Testis (tissue), 2 donors: ENCODE results near the gene NME7.

Experiments used
- POLR2A ChIP-seq: fragments of 450-650 bp; IDR thresholded peaks from one replicate; pipeline ENCODE4 v1.6.1; 2017; ENCODE audit warnings: antibody characterized with exemption, mild to moderate bottlenecking, moderate library complexity
- TF ChIP-seq, protein P1 (sequence below), 3 experiments: fragments of 450-650 bp in 2 of 3; fragments of 200-600 bp in 1 of 3; sonication (generic) in 1 of 3; IDR thresholded peaks; one replicate each; pipeline ENCODE4 v1.5.1; 2016 to 2019; ENCODE audit warnings: antibody characterized with exemption in 3 of 3, mild to moderate bottlenecking in 2 of 3, moderate library complexity in 1 of 3

DNA sequence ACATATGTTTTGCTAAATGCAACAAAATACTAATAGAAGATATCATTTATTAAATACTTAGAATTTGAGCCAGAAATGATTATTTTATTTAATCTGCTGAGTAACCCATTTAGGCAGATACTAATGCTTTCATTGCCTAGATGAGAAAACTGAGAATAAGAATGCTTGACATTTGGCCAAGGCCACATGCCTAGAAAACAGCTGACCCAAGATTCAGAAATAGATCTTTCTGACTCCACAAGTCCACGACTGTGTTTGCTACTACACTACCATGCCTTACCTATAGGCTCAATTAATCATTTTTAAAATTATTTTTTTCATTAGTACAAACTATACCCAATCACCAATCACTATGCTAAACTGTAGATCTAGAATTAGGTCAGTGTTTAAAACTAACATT, 131.5 kb downstream of the NME7 start:
- TF ChIP-seq, protein P1, sequence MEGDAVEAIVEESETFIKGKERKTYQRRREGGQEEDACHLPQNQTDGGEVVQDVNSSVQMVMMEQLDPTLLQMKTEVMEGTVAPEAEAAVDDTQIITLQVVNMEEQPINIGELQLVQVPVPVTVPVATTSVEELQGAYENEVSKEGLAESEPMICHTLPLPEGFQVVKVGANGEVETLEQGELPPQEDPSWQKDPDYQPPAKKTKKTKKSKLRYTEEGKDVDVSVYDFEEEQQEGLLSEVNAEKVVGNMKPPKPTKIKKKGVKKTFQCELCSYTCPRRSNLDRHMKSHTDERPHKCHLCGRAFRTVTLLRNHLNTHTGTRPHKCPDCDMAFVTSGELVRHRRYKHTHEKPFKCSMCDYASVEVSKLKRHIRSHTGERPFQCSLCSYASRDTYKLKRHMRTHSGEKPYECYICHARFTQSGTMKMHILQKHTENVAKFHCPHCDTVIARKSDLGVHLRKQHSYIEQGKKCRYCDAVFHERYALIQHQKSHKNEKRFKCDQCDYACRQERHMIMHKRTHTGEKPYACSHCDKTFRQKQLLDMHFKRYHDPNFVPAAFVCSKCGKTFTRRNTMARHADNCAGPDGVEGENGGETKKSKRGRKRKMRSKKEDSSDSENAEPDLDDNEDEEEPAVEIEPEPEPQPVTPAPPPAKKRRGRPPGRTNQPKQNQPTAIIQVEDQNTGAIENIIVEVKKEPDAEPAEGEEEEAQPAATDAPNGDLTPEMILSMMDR (IDR thresholded peaks at IDR 0.05): no peak
- TF ChIP-seq POLR2A: no peak
